GM18526 (cell line): ENCODE results near the gene NAT14.

Experiments used
- POLR2A ChIP-seq: IDR thresholded peaks from 3 replicates; pipeline ENCODE4 v1.6.1; 2011; ENCODE audit not compliant: insufficient read length; ENCODE audit errors: extremely low read depth

Gene NAT14

GRCh38 chr19:55461259-55461973, 23.6 kb upstream of the NAT14 start, which contains the start of gene ISOC2:
ISOC2 (minus strand) TSS chr19:55461642; CDS start chr19:55456486, 5,156 bp downstream.
- peak; percentile 73 for TF ChIP-seq POLR2A

- TF ChIP-seq POLR2A: peak; percentile 43
These were observed 22.9 kb upstream of the NAT14 start for GRCh38 chr19:55461974-55462626.

- TF ChIP-seq POLR2A: no peak
These were observed 22.3 kb upstream of the NAT14 start for GRCh38 chr19:55462722-55463121.

GRCh38 chr19:55463583-55464031, 21.4 kb upstream of the NAT14 start:
- TF ChIP-seq POLR2A: no peak

GRCh38 chr19:55464039-55464661, 20.8 kb upstream of the NAT14 start:
- TF ChIP-seq POLR2A: no peak

GRCh38 chr19:55464662-55465054, 20.3 kb upstream of the NAT14 start, which contains the start of gene C19orf85:
C19orf85 (minus strand) TSS chr19:55464751; CDS start chr19:55464554, 197 bp downstream.
- TF ChIP-seq POLR2A: no peak

- no peak for TF ChIP-seq POLR2A
These were observed 19.3 kb upstream of the NAT14 start for GRCh38 chr19:55465460-55466240.

GRCh38 chr19:55466241-55466614, 18.8 kb upstream of the NAT14 start:
- no peak for TF ChIP-seq POLR2A

- TF ChIP-seq POLR2A: no peak
These were observed 17.5 kb upstream of the NAT14 start for GRCh38 chr19:55467236-55468053.

- no peak for TF ChIP-seq POLR2A
These were observed 17.0 kb upstream of the NAT14 start for GRCh38 chr19:55468054-55468393.

GRCh38 chr19:55471266-55471665, 13.7 kb upstream of the NAT14 start:
- TF ChIP-seq POLR2A: no peak

- no peak for TF ChIP-seq POLR2A
These were observed 12.5 kb upstream of the NAT14 start for GRCh38 chr19:55472463-55472862.

- TF ChIP-seq POLR2A: no peak
These were observed 11.6 kb upstream of the NAT14 start for GRCh38 chr19:55473225-55474012.
